Endothelial cell (in vitro differentiated cells): ENCODE measurements around the gene CACNA1C. TPM values are rescaled to one million over a fixed set of nuclear protein-coding genes. Genes with fewer than 3 reads are reported as not detected.

Experiments
- DNase-seq: peaks from one replicate; pipeline ENCODE4 v3.0.0; 2021; ENCODE audit warnings: low spot score
- H3K27ac Mint-ChIP-seq: one replicate; pipeline ENCODE4 v1.8.0; 2021; ENCODE audit warnings: mixed read lengths, inconsistent platforms; ENCODE audit not compliant: unreplicated experiment
- H3K27me3 Mint-ChIP-seq: one replicate; pipeline ENCODE4 v1.8.0; 2021; ENCODE audit warnings: mild to moderate bottlenecking, moderate library complexity, mixed read lengths, inconsistent platforms; ENCODE audit not compliant: unreplicated experiment
- H3K36me3 Mint-ChIP-seq: one replicate; pipeline ENCODE4 v1.8.0; 2021; ENCODE audit warnings: mild to moderate bottlenecking, low read depth, mixed read lengths, inconsistent platforms; ENCODE audit not compliant: unreplicated experiment
- H3K4me1 Mint-ChIP-seq: one replicate; pipeline ENCODE4 v1.8.0; 2021; ENCODE audit warnings: mild to moderate bottlenecking, mixed read lengths, inconsistent platforms; ENCODE audit not compliant: unreplicated experiment
- H3K4me3 Mint-ChIP-seq: one replicate; pipeline ENCODE4 v1.8.0; 2021; ENCODE audit warnings: mild to moderate bottlenecking, mixed read lengths, inconsistent platforms; ENCODE audit not compliant: unreplicated experiment
- H3K9me3 Mint-ChIP-seq: one replicate; pipeline ENCODE4 v1.8.0; 2021; ENCODE audit warnings: mixed read lengths, inconsistent platforms; ENCODE audit not compliant: unreplicated experiment
- CTCF ChIP-seq: fragments of 200-600 bp; sonication (generic); IDR thresholded peaks from one replicate; pipeline ENCODE4 v1.5.0; 2021; ENCODE audit warnings: antibody characterized with exemption; ENCODE audit not compliant: unreplicated experiment
- total RNA-seq: library from RNA; stranded (reverse); fragmentation: NEBNext Ultra II Directional; extraction: Animal tissue kit (Norgen Biotek cat#: 25700); gene quantifications from one replicate; pipeline ENCODE4 v1.2.1, GENCODE V29; 2021; ENCODE audit not compliant: unreplicated experiment

The CACNA1C gene
- total RNA-seq, 1 donor from 2014 or later: 11.1 TPM

GRCh38 chr12:2570562-2570961 is 517.8 kb downstream of the CACNA1C start:
- H3K27me3 Mint-ChIP-seq: no peaks in the 10 kb centered on the region
- peaks cover 3% of the 10 kb centered on the region for H3K36me3 Mint-ChIP-seq
- no peak for DNase-seq
- no peaks in the 10 kb centered on the region for H3K9me3 Mint-ChIP-seq
- H3K4me3 Mint-ChIP-seq: no peak overlapping the region
- H3K4me1 Mint-ChIP-seq: no peaks in the 10 kb centered on the region
- H3K27ac Mint-ChIP-seq: no peak overlapping the region
- no peak for TF ChIP-seq CTCF

GRCh38 chr12:2574355-2574935 is 521.7 kb downstream of the CACNA1C start:
- H3K27ac Mint-ChIP-seq: no peak overlapping the region
- no peak overlapping the region for H3K4me3 Mint-ChIP-seq
- no peaks in the 10 kb centered on the region for H3K9me3 Mint-ChIP-seq
- no peaks in the 10 kb centered on the region for H3K4me1 Mint-ChIP-seq
- TF ChIP-seq CTCF: no peak
- no peak for DNase-seq
- H3K27me3 Mint-ChIP-seq: peaks cover 5% of the 10 kb centered on the region
- peaks cover 6% of the 10 kb centered on the region for H3K36me3 Mint-ChIP-seq

- Mint-ChIP-seq H3K36me3 (peaks cover 6% of the 10 kb centered on the region), H3K27ac (no peak overlapping the region), H3K4me1 (no peaks in the 10 kb centered on the region), H3K27me3 (peaks cover 5% of the 10 kb centered on the region), H3K4me3 (no peak overlapping the region), H3K9me3 (no peaks in the 10 kb centered on the region)
- TF ChIP-seq CTCF: no peak
- no peak for DNase-seq
These were observed 522.5 kb downstream of the CACNA1C start for GRCh38 chr12:2575245-2575644.

- peaks cover 3% of the 10 kb centered on the region for H3K4me1 Mint-ChIP-seq
- H3K27ac Mint-ChIP-seq: no peak overlapping the region
- H3K4me3 Mint-ChIP-seq: no peak overlapping the region
- DNase-seq: no peak
- peaks cover 12% of the 10 kb centered on the region for H3K27me3 Mint-ChIP-seq
- TF ChIP-seq CTCF: no peak
- H3K36me3 Mint-ChIP-seq: peaks cover 6% of the 10 kb centered on the region
- no peaks in the 10 kb centered on the region for H3K9me3 Mint-ChIP-seq
These were observed 525.4 kb downstream of the CACNA1C start for GRCh38 chr12:2578211-2578610.

GRCh38 chr12:2578772-2579171 is 526.0 kb downstream of the CACNA1C start:
- no peak for TF ChIP-seq CTCF
- Mint-ChIP-seq H3K9me3 (no peaks in the 10 kb centered on the region), H3K4me3 (no peak overlapping the region), H3K27me3 (peaks cover 12% of the 10 kb centered on the region), H3K36me3 (peaks cover 6% of the 10 kb centered on the region), H3K4me1 (peaks cover 3% of the 10 kb centered on the region), H3K27ac (no peak overlapping the region)
- DNase-seq: no peak
